Stomach smooth muscle (tissue), 2 donors: ENCODE results near the gene NAT9.

Experiments used
- H3K27ac ChIP-seq: one replicate; pipeline ENCODE4 v1.7.0; 2013; ENCODE audit warnings: mild to moderate bottlenecking, low read length, inconsistent platforms
- H3K27me3 ChIP-seq, 2 donors: one replicate each; pipeline ENCODE4 v1.7.0; 2013; ENCODE audit warnings: low read length in 2 of 2; ENCODE audit not compliant: insufficient read depth in 2 of 2, control insufficient read depth in 1 of 2
- H3K36me3 ChIP-seq, 2 donors: one replicate each; pipeline ENCODE4 v1.7.0; 2013; ENCODE audit warnings: low read length in 2 of 2; ENCODE audit not compliant: control insufficient read depth in 2 of 2, insufficient read depth in 2 of 2
- H3K4me1 ChIP-seq: one replicate; pipeline ENCODE4 v1.7.0; 2013; ENCODE audit warnings: low read length; ENCODE audit not compliant: control insufficient read depth, insufficient read depth
- H3K4me3 ChIP-seq, 2 donors: one replicate each; pipeline ENCODE4 v1.7.0; 2013; ENCODE audit warnings: low read length in 2 of 2
- H3K9ac ChIP-seq, 2 donors: one replicate each; pipeline ENCODE4 v1.7.0; 2013; ENCODE audit warnings: low read length in 2 of 2, mild to moderate bottlenecking in 1 of 2
- H3K9me3 ChIP-seq, 2 donors: one replicate each; pipeline ENCODE4 v1.7.0; 2013; ENCODE audit warnings: low read length in 2 of 2; ENCODE audit not compliant: control insufficient read depth in 2 of 2
- donor health status: healthy.
- donor health status: Pancreatic carcinoma.

Gene NAT9, protein sequence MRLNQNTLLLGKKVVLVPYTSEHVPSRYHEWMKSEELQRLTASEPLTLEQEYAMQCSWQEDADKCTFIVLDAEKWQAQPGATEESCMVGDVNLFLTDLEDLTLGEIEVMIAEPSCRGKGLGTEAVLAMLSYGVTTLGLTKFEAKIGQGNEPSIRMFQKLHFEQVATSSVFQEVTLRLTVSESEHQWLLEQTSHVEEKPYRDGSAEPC

DNA sequence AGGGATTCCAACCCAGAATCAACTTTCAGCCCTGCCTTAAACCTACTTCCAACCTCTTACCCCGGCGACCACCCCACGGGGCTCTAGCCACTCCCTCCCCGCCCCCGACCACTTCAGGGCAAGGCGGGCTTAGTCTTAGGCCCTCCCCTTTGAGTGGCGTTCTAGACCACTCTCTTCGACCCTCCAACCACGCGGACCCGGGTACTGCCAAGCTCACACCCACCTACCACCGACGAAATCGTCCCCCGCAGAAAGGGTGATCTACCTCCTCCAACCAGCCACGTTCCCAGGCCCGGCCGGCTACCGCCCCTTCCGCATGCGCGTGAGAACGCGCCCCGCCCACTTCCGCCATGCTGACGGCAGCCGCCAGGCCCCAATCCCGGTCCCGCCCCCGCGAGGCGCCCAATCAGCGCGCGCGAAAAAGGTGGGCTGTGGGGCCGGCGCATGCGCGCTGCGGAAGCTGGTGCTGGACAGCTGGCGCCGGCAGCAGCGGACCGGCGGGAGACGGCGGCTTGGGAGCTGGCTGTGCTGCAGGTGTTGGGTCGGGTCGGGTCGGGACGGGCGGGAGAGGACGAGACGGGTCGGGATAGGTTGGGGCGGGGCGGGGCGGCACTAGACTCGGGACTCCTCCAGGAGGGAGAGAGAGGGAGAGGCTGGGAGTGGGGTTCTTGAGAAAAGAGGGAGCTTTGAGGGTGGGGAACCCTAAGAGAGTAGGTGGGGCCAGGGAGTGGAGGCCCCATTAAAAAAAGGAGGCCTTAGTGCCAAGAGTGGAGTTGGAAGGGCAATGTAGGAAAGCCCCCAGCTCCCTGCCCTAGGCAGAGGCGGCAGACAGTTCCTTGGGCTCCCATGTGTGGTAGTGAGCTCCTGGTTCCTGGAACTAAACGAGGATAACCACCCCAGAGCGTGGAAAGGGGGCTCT lies at the start of gene NAT9:
Gene NAT9 (minus strand): TSS at position 302 of the 919 bp plus-strand sequence. CDS start 647 bp downstream, outside the sequence.
- Histone ChIP-seq H3K27me3 (no peaks in the 10 kb centered on the region), H3K9me3 (no peaks in the 10 kb centered on the region), H3K27ac (peak within 1 kb of the TSS; percentile 31), H3K9ac (peak within 1 kb of the TSS; percentile 83 to 93), H3K4me1 (peaks cover 23% of the 10 kb centered on the region), H3K4me3 (peak within 1 kb of the TSS; percentile 93 to 97), H3K36me3 (peaks cover 28 to 32% of the 10 kb centered on the region in 2 donors)

DNA sequence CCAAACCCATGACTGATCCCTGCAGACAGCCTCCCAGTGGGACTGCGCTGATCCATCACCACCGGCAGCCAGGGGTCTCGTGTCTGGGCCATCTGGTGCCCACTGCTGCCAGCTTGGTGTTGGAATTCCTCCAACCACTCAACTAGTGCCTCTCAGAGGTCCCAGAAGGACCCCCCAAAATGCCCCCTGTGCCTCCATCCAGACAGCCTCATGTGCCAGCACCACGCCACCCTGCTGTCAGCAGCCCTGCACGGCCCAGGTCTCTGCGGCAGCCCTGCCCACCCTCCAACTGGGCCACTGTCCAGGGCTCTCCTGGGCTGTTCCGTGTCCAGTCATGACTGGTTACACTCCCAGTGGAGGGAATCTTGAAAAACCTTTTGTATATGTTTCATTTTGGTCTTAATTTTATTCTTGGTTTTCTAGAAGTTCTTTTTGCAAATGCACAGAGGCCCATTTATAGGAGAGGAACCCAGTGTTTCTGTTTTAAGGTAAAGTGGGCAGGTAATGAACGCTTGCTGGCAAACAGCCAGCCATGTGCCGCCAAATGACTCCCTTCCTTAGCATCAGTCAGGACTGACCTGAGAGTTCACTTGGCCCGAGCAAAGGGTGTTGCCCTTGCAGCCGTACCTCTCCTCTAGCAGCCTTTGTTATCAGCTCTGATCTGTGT lies 48.9 kb upstream of the NAT9 start:
- no peak overlapping the region for H3K27ac ChIP-seq
- H3K9ac ChIP-seq, result no peak overlapping the region
- H3K4me1 ChIP-seq, result peaks cover 11% of the 10 kb centered on the region
- no peaks in the 10 kb centered on the region for H3K9me3 ChIP-seq
- no peaks in the 10 kb centered on the region for H3K27me3 ChIP-seq
- H3K36me3 ChIP-seq, result peaks cover 2% of the 10 kb centered on the region in 2 donors
- H3K4me3 ChIP-seq, result no peak overlapping the region

DNA sequence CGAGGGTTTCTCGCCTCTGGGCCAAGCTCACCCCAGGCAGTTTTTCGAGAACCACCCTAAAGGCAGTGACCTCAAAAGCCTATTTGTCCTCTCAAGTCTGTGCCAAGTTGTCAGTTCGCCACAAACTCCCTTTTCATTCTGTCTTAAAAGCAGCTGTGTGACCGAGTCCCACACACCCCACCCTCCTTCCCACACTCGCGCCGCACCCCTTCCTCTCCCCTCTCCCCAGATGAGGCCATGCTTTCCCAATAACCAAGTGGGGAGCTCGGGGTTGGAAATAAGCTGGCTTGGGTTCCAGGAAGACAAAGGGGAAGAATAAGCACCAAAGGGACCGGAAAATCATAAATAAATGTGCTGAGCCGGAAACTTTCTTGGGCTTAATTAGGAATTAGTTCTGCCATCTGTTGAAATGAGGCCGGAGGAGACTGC lies 46.8 kb upstream of the NAT9 start:
- H3K27me3 ChIP-seq, result no peaks in the 10 kb centered on the region
- H3K9ac ChIP-seq, result no peak overlapping the region
- H3K4me3 ChIP-seq, result no peak overlapping the region
- peaks cover 11% of the 10 kb centered on the region for H3K4me1 ChIP-seq
- H3K9me3 ChIP-seq, result no peaks in the 10 kb centered on the region
- no peak overlapping the region for H3K27ac ChIP-seq
- peaks cover 5% of the 10 kb centered on the region in 2 donors for H3K36me3 ChIP-seq

DNA sequence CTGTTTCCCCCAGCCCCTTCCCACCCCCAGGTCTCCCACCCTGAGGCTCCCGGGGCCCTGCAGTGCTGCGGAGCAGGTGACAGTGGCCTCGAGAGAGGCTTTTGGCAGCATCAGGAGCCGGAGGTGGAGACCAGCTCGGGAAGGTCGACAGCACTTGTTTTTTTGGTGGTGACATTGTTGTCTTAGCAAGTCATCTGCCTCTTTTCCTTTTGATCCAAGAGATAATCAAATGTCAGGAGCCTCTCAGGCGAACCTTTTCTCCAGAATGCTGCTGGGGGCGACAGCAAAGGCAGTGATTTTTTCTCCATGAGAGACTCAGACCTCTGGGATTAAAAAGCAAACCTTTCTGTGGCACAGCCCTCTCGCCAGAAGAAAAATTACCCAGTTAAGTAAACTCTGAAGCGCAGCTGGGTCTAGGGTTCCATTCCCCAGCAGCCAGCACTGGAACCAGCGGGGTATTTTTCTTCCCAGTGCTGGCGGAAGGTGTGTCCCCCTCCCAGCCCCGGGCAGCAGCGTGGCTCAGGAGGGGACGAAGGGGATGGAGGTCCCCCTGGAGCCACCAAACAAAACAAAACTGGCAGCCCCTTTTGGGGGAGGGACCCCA lies 46.3 kb upstream of the NAT9 start:
- H3K36me3 ChIP-seq, result peaks cover 5% of the 10 kb centered on the region in 2 donors
- no peak overlapping the region for H3K9ac ChIP-seq
- no peak overlapping the region for H3K27ac ChIP-seq
- no peak overlapping the region for H3K4me3 ChIP-seq
- peaks cover 11% of the 10 kb centered on the region for H3K4me1 ChIP-seq
- no peaks in the 10 kb centered on the region for H3K27me3 ChIP-seq
- H3K9me3 ChIP-seq, result no peaks in the 10 kb centered on the region

DNA sequence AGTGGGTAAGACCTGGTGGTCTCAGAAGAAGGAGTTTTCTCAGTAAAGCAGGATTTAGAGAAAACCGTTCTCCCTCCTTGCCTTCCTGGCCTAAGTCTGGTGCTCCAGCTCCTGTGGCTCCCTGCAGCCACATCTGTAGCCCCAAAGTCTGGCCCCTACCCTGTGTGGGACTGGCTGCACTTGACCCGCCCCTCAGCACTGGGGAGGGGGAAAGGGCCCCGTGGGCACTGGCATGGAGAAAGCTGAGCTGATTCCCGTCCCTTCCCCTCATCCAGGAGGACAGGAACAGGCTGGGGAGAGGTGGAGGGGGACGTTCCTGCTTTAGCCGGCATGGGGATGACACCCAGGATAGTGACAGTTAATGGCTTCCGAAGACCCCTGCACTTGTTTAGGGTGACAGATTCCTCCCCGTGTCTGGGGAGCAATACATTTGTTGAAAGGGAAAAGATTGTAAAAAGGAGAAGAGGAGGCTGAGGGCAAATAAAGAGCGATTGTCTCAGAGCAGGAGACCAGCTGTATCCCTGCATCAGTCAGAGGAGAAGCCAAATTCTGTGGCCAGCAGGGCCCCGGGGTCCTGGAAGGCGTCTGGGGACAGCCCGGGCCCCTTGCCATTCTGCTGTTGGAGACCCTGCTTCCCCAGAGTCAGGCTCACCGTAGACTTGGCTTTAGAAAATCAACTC lies 45.6 kb upstream of the NAT9 start:
- no peak overlapping the region for H3K27ac ChIP-seq
- H3K9ac ChIP-seq, result no peak overlapping the region
- no peaks in the 10 kb centered on the region for H3K27me3 ChIP-seq
- H3K4me3 ChIP-seq, result no peak overlapping the region
- H3K4me1 ChIP-seq, result peaks cover 11% of the 10 kb centered on the region
- H3K36me3 ChIP-seq, result peaks cover 5 to 9% of the 10 kb centered on the region in 2 donors
- H3K9me3 ChIP-seq, result no peaks in the 10 kb centered on the region

DNA sequence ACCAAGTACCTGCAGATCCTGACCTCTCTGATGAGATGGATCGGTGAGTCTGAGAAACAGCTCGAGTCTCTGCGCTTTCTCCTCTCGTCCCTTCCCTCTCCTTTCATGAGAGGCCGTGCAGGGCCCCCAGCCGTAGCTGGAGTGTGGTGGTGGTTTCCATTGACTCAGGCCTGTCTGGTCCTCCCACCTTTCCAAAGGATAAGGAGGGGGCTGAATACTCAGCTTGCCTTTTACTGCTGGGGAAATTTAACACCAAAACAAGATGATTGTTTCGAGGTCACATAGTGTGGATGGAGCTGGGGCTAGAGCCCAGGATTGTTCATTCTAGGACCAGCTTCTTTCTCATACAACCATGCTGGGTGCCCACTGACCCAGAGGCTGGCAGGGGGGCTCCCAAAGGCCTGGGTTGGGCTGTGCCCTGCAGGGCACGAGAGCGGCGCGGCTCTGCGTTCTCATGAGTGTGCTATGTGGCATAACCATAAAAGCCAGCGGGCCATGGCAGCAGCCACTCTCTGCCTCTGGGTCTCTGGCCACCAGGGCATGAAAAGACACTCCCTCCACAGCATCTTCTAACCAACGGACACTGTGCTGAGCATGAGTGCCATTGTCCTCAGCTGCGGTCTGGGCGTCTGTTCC lies 43.8 kb upstream of the NAT9 start:
- Histone ChIP-seq H3K4me3 (no peak overlapping the region), H3K36me3 (peaks cover 5 to 9% of the 10 kb centered on the region in 2 donors), H3K27me3 (no peaks in the 10 kb centered on the region), H3K9ac (no peak overlapping the region), H3K9me3 (no peaks in the 10 kb centered on the region), H3K4me1 (peaks cover 11% of the 10 kb centered on the region), H3K27ac (no peak overlapping the region)

DNA sequence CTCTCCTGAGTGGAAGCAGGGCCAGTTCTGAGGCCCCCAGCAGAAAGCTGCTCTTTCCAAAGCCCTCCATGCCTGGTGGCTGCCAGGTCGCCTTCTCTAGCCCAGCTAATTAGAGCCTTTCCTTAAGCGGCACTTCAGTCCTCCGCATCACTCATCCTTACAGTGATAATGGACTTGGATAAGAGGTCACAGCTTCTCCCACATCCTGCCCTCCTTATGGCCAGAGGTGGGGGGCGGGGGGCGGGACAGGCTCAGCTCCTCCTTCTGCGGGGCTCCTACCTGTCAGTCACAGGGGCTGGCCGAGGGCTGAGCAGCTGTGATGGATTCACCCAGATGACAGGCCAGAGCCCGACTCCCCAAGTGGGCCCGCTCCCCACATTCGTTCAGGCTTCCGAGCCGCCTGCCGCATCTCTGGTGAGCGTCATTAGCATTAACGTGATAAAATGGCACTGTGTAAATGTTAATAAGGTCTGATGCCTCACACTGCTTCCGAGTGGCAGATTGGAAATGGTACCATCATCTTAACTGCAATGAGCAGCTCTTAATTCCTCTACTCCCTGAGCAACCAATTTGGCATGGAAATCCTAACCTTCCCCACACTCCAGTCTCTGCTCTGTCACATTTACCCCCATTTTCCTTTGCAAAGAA lies 42.3 kb upstream of the NAT9 start:
- H3K36me3 ChIP-seq, result peaks cover 5 to 11% of the 10 kb centered on the region in 2 donors
- no peak overlapping the region for H3K9ac ChIP-seq
- no peak overlapping the region for H3K4me3 ChIP-seq
- no peaks in the 10 kb centered on the region for H3K27me3 ChIP-seq
- peaks cover 6% of the 10 kb centered on the region for H3K4me1 ChIP-seq
- no peaks in the 10 kb centered on the region for H3K9me3 ChIP-seq
- no peak overlapping the region for H3K27ac ChIP-seq

DNA sequence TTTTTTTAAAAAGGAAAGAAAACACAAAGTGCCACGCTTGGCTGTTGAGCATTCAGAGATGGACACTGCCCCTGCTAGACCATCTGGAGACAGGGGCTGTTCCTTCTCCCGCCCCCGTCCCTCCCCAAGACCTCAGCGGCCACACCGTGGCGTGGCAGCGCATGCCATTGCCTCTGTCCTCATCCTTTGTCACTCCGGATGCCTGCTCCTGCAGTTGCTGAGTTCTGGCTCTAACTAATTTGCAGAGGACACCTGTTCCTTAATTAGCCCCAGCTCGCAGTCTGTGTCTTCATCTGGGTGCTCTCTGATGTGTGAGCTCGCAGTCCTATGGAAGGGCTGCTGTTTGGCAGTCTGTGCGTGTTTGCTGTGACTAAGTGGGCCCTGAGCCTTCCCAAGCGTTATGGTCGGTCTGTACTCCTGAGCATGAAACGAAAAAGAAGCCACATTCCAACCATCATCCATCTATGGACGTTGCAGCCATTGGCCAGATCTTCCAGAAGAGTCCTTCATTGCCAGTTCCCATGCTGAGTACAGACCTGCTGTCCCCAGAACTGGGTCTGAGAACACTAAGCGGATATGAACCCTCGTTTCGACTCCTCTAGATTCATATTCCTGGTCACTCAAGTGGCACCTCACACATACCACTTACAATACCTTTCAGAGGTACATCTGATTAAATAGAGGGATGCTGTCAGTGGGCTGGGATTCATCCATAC lies 40.9 kb upstream of the NAT9 start:
- H3K36me3 ChIP-seq, result peaks cover 5 to 11% of the 10 kb centered on the region in 2 donors

More for the DNA sequence above, 40.9 kb upstream of the NAT9 start:
- H3K27ac ChIP-seq, result no peak overlapping the region
- no peak overlapping the region for H3K4me3 ChIP-seq
- no peak overlapping the region for H3K9ac ChIP-seq
- H3K27me3 ChIP-seq, result no peaks in the 10 kb centered on the region
- H3K4me1 ChIP-seq, result peaks cover 9% of the 10 kb centered on the region
- no peaks in the 10 kb centered on the region for H3K9me3 ChIP-seq
